ENCODE results near the gene PRKX. TPM values are rescaled to one million over a fixed set of nuclear protein-coding genes. Genes with fewer than 3 reads are reported as not detected.
A peak's percentile ranks its signal among the peaks of the same experiment; 100 is the strongest.
"Not testable (repeated sequence)": the region's sequence is repeated elsewhere in the genome, so short reads cannot be mapped to it uniquely, and the experiment has no call there.

Gene PRKX
- total and polyA plus RNA-seq, 2 of the 4 experiments (the other 2 are of a cell fraction): 7.2 to 14.9 TPM

GRCh38 chrX:3690140-3690539 is 23.3 kb downstream of the PRKX start:
- Histone ChIP-seq H3K23ac (ENCODE audit: low read depth, low read length) (no peak overlapping the region), H3K9me1 (ENCODE audit: insufficient read depth, low read length) (no peaks in the 10 kb centered on the region), H3K27me3 (ENCODE audit: control insufficient read depth, insufficient read depth, low read length) (no peaks in the 10 kb centered on the region), H2BK5ac (ENCODE audit: low read depth, low read length, poor library complexity, severe bottlenecking) (no peak overlapping the region), H3K27ac (ENCODE audit: insufficient read depth, low read length) (peak overlapping the region; percentile 51; the same call in 1 of the 2 replicates), H2BK20ac (ENCODE audit: low read depth, low read length) (no peak overlapping the region), H3K56ac (ENCODE audit: extremely low read depth, insufficient read depth, low read length) (no peak overlapping the region), H3K79me1 (ENCODE audit: low read depth in 1 of 2, low read length in 2 of 2) (no peaks in the 10 kb centered on the region; a peak in 3 of 4 replicates), H4K20me1 (ENCODE audit: insufficient read depth, low read length) (no peaks in the 10 kb centered on the region; the same call in 1 of the 2 replicates), H2AK9ac (replicated peaks; ENCODE audit: low read depth, low read length, poor library complexity) (no peak overlapping the region), H4K8ac (ENCODE audit: low read depth in 2 of 2, low read length in 2 of 2) (no peak overlapping the region), H3K36me3 (ENCODE audit: control insufficient read depth, insufficient read depth, low read length) (no peaks in the 10 kb centered on the region), H4K5ac (ENCODE audit: low read depth, low read length) (peak overlapping the region; percentile 36; the same call in 1 of the 2 replicates), H3K9ac (ENCODE audit: low read depth, low read length) (no peak overlapping the region), H4K91ac (ENCODE audit: insufficient read depth, low read depth, low read length) (no peak overlapping the region; the same call in 1 of the 2 replicates), H3K4me2 (ENCODE audit: low read depth, low read length) (no peak overlapping the region; the same call in 1 of the 2 replicates), H2AK5ac (ENCODE audit: low read depth, low read length) (no peak overlapping the region), H2AFZ (replicated peaks; ENCODE audit: low read length, poor library complexity) (no peak overlapping the region), H3K4ac (ENCODE audit: low read depth, low read length) (no peak overlapping the region), H2BK120ac (ENCODE audit: low read depth, low read length) (no peak overlapping the region), H3K14ac (replicated peaks; ENCODE audit: low read depth, low read length) (no peak overlapping the region), H2BK15ac (ENCODE audit: low read depth, low read length) (no peak overlapping the region), H3K4me3 (ENCODE audit: insufficient read depth, low read depth, low read length) (no peak overlapping the region), H3K4me1 (ENCODE audit: control insufficient read depth, insufficient read depth, low read length) (peaks cover 6% of the 10 kb centered on the region; the same call in 1 of the 2 replicates), H3K9me3 (ENCODE audit: control insufficient read depth, insufficient read depth, low read length) (no peaks in the 10 kb centered on the region), H3K18ac (ENCODE audit: low read depth, low read length) (no peak overlapping the region)
- in situ Hi-C loops (cut with MboI; ENCODE audit: low sequenced_read_pairs) (no loop called here), intact Hi-C loops (cut with micrococcal nuclease) (no loop called here), dilution Hi-C loops (cut with HindIII; ENCODE audit: low sequenced_read_pairs, unreplicated experiment) (no loop called here)
- no CpG with 5 or more reads among the region's 3 CpGs for WGBS, 2 experiments (ENCODE audit: extremely low coverage in 2 of 2, insufficient read length in 1 of 2)
- TF ChIP-seq RAD21 (IDR thresholded peaks at IDR 0.05; ENCODE audit: low read length) (no peak), CHD1 (IDR thresholded peaks at IDR 0.05; ENCODE audit: low read depth, low read length) (no peak), FOS (IDR thresholded peaks at IDR 0.05; ENCODE audit: low read depth, low read length) (no peak), MAFK (IDR thresholded peaks at IDR 0.05; ENCODE audit: low read depth, low read length) (peak; percentile 77)
- ChIA-PET POLR2A (ENCODE audit: unreplicated experiment) (no interaction called here), CTCF (no interaction called here)
- no TSS peak for BruUV-seq (replicated peaks)
- DNase-seq (peak; percentile 15), ATAC-seq (ENCODE audit: low read depth) (peak; percentile 66)

- H3K27me3 ChIP-seq (ENCODE audit: control insufficient read depth, insufficient read depth, low read length); H3K79me1 ChIP-seq (ENCODE audit: low read depth in 1 of 2, low read length in 2 of 2); H3K4me3 ChIP-seq (ENCODE audit: insufficient read depth, low read depth, low read length); H2AFZ ChIP-seq (replicated peaks; ENCODE audit: low read length, poor library complexity); H4K5ac ChIP-seq (ENCODE audit: low read depth, low read length); H3K9me1 ChIP-seq (ENCODE audit: insufficient read depth, low read length); ATAC-seq (ENCODE audit: low read depth); intact Hi-C loops (cut with micrococcal nuclease); H3K56ac ChIP-seq (ENCODE audit: extremely low read depth, insufficient read depth, low read length); in situ Hi-C loops (cut with MboI; ENCODE audit: low sequenced_read_pairs); H3K9ac ChIP-seq (ENCODE audit: low read depth, low read length); POLR2A ChIA-PET (ENCODE audit: unreplicated experiment); H3K4me1 ChIP-seq (ENCODE audit: control insufficient read depth, insufficient read depth, low read length); H4K20me1 ChIP-seq (ENCODE audit: insufficient read depth, low read length); H3K36me3 ChIP-seq (ENCODE audit: control insufficient read depth, insufficient read depth, low read length); H2BK5ac ChIP-seq (ENCODE audit: low read depth, low read length, poor library complexity, severe bottlenecking); dilution Hi-C loops (cut with HindIII; ENCODE audit: low sequenced_read_pairs, unreplicated experiment); H3K18ac ChIP-seq (ENCODE audit: low read depth, low read length); H3K4ac ChIP-seq (ENCODE audit: low read depth, low read length); H3K14ac ChIP-seq (replicated peaks; ENCODE audit: low read depth, low read length); H3K4me2 ChIP-seq (ENCODE audit: low read depth, low read length); H2BK20ac ChIP-seq (ENCODE audit: low read depth, low read length); H3K23ac ChIP-seq (ENCODE audit: low read depth, low read length); H2AK9ac ChIP-seq (replicated peaks; ENCODE audit: low read depth, low read length, poor library complexity); CTCF ChIA-PET; BruUV-seq (replicated peaks); H4K8ac ChIP-seq (ENCODE audit: low read depth in 2 of 2, low read length in 2 of 2); H2BK15ac ChIP-seq (ENCODE audit: low read depth, low read length); H3K27ac ChIP-seq (ENCODE audit: insufficient read depth, low read length); H2BK120ac ChIP-seq (ENCODE audit: low read depth, low read length); H4K91ac ChIP-seq (ENCODE audit: insufficient read depth, low read depth, low read length); H2AK5ac ChIP-seq (ENCODE audit: low read depth, low read length); DNase-seq; H3K9me3 ChIP-seq (ENCODE audit: control insufficient read depth, insufficient read depth, low read length): not testable (repeated sequence)
- no CpG with 5 or more reads among the region's 7 CpGs for WGBS, 2 experiments (ENCODE audit: extremely low coverage in 2 of 2, insufficient read length in 1 of 2)
These were observed 30.2 kb downstream of the PRKX start for GRCh38 chrX:3683236-3683635.
